GM19328 (cell line): Measurements from ENCODE around the gene DUSP21.
"Not testable (repeated sequence)": the region's sequence is repeated elsewhere in the genome, so short reads cannot be mapped to it uniquely, and the experiment has no call there.

ENCODE experiments used
- ATAC-seq: cut with Tn5 transposase; IDR thresholded peaks from one replicate; pipeline ENCODE4 v1.9.1; 2021; ENCODE audit warnings: mild to moderate bottlenecking, moderate library complexity; ENCODE audit not compliant: unreplicated experiment

Gene DUSP21

DNA sequence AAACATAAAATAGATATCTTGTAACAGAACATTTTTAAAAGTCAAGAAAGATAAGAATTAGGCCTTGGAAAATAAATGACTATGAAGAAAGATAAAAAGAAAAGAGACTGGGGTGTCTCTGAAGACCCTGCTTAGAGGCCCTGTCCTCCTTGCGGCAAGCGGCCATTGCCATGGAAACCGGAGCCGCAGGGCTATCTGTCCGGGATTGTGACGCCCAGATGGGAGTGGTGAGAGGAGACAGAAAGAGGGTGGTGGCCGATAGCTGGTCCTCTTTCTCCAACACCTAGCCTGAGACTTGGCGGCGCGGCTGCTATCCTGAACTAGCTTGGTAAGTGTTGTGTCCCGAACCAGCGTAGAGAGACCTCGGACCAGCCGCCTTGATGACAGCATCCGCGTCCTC is at the start of gene DUSP21:
TSS of gene DUSP21 (plus strand) at position 269 of the 400 bp plus-strand sequence. CDS start at position 381, 112 bp downstream.
- no peak for ATAC-seq

DNA sequence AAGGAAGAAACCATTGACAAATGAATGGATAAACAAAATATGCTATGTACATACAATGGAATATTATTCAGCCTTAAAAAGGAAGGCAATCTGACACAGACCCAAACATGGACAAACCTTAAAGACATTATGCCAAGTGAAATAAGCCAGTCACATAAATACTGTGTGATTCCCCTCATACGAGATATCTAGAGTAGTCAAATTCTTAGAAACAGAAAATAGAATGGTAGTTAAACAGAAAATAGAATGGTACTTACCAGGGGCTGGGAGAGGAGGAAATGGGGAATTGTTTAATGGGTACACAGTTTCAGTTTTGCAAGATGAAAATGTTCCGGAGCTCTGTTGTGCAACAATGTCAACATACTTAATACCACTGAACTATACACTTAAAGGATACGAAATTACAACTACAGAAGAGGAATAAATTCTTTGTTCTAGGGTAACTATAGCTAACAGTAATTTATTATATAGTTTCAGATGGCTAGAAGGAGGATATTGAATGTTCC is 47.8 kb upstream of the DUSP21 start:
- ATAC-seq, result no peak

DNA sequence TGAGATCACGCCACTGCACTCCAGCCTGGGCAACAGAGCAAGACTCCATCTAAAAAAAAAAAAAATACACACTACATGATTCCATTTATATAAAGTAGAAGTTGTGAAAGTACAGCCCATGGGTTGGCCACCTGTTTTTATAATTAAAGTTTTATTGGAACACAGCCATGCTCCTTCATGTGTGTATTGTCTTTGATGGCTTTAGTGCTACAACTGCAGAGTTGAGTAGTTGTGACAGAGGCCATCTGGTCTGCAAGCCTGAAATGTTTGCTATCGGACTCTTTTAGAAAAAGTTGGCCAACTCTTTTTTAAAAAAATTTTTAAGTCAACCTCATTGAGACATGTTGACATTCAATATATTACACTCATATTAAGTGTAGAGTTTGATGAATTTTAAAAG is 41.2 kb upstream of the DUSP21 start:
- no peak for ATAC-seq

- no peak for ATAC-seq
Observed at GRCh38 chrX:44815681-44816080, 28.1 kb upstream of the DUSP21 start.

- no peak for ATAC-seq
Observed at GRCh38 chrX:44816367-44816766, 27.5 kb upstream of the DUSP21 start.

GRCh38 chrX:44817029-44817428 is 26.8 kb upstream of the DUSP21 start:
- ATAC-seq, result no peak

DNA sequence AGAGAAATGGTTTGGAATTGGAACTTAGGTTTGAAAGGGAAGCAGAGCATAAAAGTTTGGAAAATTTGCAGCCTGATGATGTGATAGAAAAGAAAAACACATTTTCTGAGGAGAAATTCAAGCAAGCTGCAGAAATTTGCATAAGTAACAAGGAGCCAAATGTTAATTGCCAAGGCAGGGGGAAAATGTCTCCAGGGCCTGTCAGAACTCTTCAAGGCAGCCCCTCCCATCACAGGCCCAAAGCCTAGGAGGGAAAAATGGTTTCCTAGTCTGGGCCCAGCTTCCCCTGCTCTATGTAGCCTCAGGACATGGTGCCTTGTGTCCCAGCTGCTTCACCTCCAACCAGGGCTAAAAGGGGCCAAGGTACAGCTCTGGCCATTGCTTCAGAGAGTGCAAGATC is 21.2 kb upstream of the DUSP21 start:
- ATAC-seq, result no peak

DNA sequence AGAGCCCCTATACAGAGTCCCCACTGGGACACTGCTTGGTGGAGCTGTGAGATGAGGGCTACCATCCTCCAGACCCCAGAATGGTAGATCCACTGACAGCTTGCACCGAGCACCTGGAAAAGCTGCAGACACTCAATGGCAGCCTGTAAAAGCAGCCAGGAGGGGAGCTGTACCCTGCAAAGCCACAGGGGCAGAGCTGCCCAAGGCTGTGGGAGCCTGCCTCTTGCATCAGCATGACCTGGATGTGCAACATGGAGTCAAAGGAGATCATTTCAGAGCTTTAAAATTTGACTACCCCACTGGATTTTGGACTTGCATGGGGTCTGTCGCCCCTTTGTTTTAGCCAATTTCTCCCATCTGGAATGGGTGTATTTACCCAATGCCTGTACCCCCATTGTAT is 20.6 kb upstream of the DUSP21 start:
- ATAC-seq, result not testable (repeated sequence)

GRCh38 chrX:44828008-44828605 is 15.7 kb upstream of the DUSP21 start:
- ATAC-seq, result no peak

DNA sequence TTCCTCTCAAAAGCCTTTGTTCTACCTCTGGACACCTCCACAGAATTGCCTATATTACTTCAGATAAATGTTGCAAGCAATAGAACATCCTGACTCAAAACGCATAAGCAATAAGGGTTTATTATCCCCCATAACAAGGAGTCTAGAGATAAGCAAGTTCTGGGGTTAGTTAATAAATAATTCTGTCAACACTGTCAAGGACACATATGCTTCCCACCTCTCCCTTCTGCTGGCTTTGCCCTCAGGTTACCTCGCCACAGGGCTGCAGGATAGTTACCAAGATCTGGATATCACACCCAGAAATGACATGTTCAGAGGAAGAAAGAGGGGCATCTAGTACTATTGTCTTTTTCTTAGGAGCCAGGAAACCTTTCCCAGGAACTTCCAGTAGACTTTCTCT is 14.0 kb upstream of the DUSP21 start:
- ATAC-seq, result no peak

DNA sequence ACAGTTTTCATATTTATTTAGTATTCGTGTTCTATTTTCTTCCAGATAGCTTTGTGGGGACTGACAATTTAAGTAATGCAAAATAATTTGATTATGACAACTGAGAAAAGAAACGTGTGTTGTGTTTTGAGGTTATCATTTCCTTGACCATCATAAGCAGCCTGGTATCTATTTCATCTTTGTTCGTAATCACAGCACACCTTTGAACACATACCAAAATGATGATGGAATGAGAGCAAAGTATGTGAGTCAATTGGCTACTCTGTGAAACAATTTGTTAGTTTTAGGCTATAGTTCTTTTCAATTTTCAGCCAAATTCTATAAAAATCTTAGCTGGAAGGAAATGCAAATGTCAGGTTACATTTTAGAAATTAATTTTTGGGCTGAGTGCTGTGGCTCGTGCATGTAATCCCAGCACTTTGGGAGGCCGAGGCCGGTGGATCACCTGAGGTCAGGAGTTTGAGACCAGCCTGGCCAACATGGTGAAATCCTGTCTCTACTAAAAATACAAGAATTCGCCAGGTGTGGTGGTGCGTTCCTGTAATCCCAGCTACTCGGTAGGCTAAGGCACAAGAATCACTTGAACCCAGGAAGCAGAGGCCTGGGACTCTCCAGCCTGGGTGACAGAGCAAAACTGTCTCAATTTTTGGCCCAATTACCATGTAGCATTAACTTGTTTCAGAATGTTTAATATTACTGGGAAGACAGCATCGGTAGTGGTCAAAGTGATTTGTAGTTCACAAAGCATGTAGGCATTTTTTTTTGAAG is 1.1 kb upstream of the DUSP21 start:
- no peak for ATAC-seq

DNA sequence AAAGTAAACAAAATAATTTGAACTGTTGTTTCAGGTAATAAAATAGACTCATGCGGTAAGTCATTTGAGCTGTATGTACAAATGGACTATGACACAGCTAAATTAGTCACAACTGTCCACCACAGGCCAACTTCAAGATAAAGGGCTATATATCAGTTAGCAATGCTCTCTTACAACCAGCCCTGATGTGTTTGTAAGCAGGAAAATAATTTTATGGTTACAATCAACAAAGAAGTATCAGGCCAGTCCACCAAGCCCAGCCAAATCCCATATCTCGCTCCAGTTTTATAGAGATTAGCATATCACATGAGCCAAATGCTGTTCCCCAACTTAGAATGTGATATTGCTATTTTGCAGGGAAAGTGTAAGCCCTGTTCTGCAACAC is 511 bp upstream of the DUSP21 start:
- no peak for ATAC-seq

- no peak for ATAC-seq
Observed at GRCh38 chrX:44844204-44844603, 383 bp downstream of the DUSP21 start.

DNA sequence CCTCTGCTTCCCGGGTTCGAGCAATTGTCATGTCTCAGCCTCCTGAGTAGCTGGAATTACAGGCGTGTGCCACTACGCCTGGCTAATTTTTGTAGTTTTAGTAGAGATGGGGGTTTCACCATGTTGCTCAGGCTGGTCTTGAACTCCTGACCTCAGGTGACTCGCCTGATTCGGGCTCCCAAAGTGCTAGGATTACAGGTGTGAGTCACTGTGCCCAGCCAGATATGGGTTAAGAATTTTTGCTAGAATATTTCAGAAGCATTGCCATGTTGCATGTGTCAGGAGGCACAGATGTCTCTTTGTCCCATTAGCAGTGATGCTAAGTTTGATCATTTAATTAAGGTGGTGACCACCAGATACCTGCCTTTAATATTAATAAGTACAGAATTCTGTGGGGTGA is 7.1 kb downstream of the DUSP21 start:
- ATAC-seq, result not testable (repeated sequence)

GRCh38 chrX:44871114-44871645 is 27.4 kb downstream of the DUSP21 start:
- ATAC-seq, result no peak

GRCh38 chrX:44871931-44872820 is 28.4 kb downstream of the DUSP21 start:
- peak; percentile 26 for ATAC-seq

GRCh38 chrX:44872821-44873414 is 29.1 kb downstream of the DUSP21 start, which contains the start of gene KDM6A:
TSS of gene KDM6A (plus strand) at chrX:44873188. CDS start at chrX:44873552, 364 bp downstream.
- peak; percentile 81 for ATAC-seq

DNA sequence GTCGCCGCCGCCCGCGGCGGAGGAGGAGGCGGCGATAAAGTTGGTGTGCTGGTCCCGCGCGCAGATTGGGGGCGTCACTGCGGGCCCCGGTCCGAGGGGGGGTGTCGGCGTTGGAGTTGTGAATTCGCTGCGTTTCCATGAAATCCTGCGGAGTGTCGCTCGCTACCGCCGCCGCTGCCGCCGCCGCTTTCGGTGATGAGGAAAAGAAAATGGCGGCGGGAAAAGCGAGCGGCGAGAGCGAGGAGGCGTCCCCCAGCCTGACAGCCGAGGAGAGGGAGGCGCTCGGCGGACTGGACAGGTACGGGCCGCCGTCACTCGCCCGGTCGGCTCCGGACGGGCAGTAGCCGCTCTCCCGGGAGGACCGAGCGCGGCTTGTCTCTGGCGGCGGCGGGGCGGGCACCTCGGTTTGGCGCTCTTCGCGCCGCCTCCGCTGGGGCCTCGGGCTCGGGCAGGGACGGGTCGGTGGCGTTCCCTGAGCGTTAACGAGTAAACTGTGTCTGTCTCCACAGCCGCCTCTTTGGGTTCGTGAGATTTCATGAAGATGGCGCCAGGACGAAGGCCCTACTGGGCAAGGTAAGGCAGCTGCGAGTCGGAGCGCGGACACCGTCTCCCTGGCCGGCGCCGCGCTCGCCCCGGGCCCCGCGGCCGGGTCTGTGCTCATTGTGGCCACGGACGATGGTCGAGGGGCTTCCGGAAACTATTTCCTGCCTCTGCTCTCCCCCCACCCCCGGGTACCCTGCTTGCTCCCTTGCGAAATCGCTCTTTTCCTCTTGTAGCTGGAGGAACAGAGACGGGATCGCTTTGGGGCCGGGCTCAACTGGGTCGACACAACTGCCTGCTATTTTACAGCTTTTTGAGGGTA is 29.8 kb downstream of the DUSP21 start:
- ATAC-seq, result no peak

DNA sequence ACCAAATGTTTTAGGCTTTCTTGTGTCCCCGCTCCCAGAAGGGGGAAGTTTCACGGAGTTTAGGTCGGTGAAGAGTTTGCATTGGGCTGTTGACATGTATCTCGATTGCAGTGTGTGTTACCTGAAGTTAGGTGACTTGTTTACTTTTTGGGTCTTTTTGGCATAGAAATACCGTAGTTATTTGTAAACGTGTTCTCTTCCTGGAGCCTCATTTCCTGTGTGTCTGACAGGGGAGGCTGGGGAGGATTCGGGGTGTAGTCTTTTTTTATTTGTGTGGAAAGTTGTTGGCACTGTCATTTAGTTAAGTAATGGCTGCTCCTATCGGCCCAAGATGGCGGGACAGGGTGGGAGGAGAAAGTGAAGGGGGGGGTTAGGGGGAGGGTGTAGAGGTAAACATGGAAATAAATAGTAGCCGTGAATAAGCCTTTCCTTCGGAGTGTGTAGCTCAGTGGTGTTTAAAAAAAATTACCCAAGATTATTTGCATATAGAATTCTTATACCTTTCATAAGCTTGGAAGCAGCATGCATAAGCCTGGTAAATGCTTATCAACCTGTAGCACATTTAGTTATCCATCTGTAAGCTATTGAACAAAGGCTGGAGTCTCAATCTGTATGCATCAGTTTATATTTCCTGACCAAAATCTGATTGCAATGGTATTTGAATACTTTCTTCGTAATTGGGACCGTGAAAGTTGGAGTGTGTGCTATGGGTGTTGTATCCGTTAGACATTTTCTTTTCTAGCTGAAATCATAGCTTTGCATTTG is 30.8 kb downstream of the DUSP21 start:
- ATAC-seq, result no peak
